Measurements from ENCODE around the gene BRSK2.

- no peak for TF ChIP-seq ZNF274 (IDR thresholded peaks at IDR 0.05; ENCODE audit: low read depth, low read length)
- no peak for TF ChIP-seq YY1 (IDR thresholded peaks at IDR 0.05; ENCODE audit: insufficient read depth, insufficient read length)
These were observed 38.3 kb upstream of the BRSK2 start for GRCh38 chr11:1351278-1351937.
